ENCODE data around the gene HLA-E. TPM values are rescaled to one million over a fixed set of nuclear protein-coding genes. Genes with fewer than 3 reads are reported as not detected.
A peak's percentile ranks its signal among the peaks of the same experiment; 100 is the strongest.

Gene HLA-E
- total and polyA plus RNA-seq, 4 donors, result 502 to 1,209 (median 614) TPM

- Histone ChIP-seq H3K4me3 (no peak overlapping the region), H3K27ac (ENCODE audit: low read depth in 1 of 2, low read length in 1 of 2) (peak overlapping the region in 1 of 2 donors; percentile 45), H3K27me3 (ENCODE audit: control insufficient read depth in 3 of 3, insufficient read depth in 3 of 3, low read length in 2 of 3) (peaks cover 0 to 10% (median 0%) of the 10 kb centered on the region in 3 donors), H3K36me3 (ENCODE audit: control insufficient read depth in 4 of 4, insufficient read depth in 4 of 4, low read length in 4 of 4) (no peaks in the 10 kb centered on the region), H3K9ac (ENCODE audit: insufficient read depth in 1 of 2, low read length in 2 of 2) (no peak overlapping the region), H3K4me1 (ENCODE audit: control insufficient read depth in 5 of 5, insufficient read depth in 5 of 5, low read length in 5 of 5) (no peaks in the 10 kb centered on the region), H3K9me3 (ENCODE audit: control insufficient read depth in 4 of 4, insufficient read depth in 3 of 4, low read length in 3 of 4) (no peaks in the 10 kb centered on the region)
- ATAC-seq (ENCODE audit: insufficient read depth, low FRiP score) (no peak), DNase-seq (no peak)
- TF ChIP-seq CTCF (IDR thresholded peaks at IDR 0.05; ENCODE audit: control extremely low read depth, extremely low read depth), result no peak
- WGBS, 2 donors, result 86% methylated on average over 5 of the region's 5 CpGs
Observed at GRCh38 chr6:30507849-30508827, 18.8 kb downstream of the HLA-E start.

- Histone ChIP-seq H3K4me1 (ENCODE audit: control insufficient read depth in 5 of 5, insufficient read depth in 5 of 5, low read length in 5 of 5) (no peaks in the 10 kb centered on the region), H3K9me3 (ENCODE audit: control insufficient read depth in 4 of 4, insufficient read depth in 3 of 4, low read length in 3 of 4) (no peaks in the 10 kb centered on the region), H3K27ac (ENCODE audit: low read depth in 1 of 2, low read length in 1 of 2) (peak overlapping the region in 1 of 2 donors; percentile 45), H3K27me3 (ENCODE audit: control insufficient read depth in 3 of 3, insufficient read depth in 3 of 3, low read length in 2 of 3) (peaks cover 0 to 14% (median 0%) of the 10 kb centered on the region in 3 donors), H3K36me3 (ENCODE audit: control insufficient read depth in 4 of 4, insufficient read depth in 4 of 4, low read length in 4 of 4) (no peaks in the 10 kb centered on the region), H3K9ac (ENCODE audit: insufficient read depth in 1 of 2, low read length in 2 of 2) (no peak overlapping the region), H3K4me3 (no peak overlapping the region)
- TF ChIP-seq CTCF (IDR thresholded peaks at IDR 0.05; ENCODE audit: control extremely low read depth, extremely low read depth), result no peak
- ATAC-seq (ENCODE audit: insufficient read depth, low FRiP score), result no peak
- 15 to 25% methylated on average over 5 of the region's 5 CpGs for WGBS, 2 donors
- DNase-seq, result no peak
Observed at GRCh38 chr6:30508890-30509736, 19.8 kb downstream of the HLA-E start.

- H3K4me1 ChIP-seq (ENCODE audit: control insufficient read depth in 5 of 5, insufficient read depth in 5 of 5, low read length in 5 of 5), result no peaks in the 10 kb centered on the region
- H3K36me3 ChIP-seq (ENCODE audit: control insufficient read depth in 4 of 4, insufficient read depth in 4 of 4, low read length in 4 of 4), result no peaks in the 10 kb centered on the region
- no peaks in the 10 kb centered on the region for H3K9me3 ChIP-seq (ENCODE audit: control insufficient read depth in 4 of 4, insufficient read depth in 3 of 4, low read length in 3 of 4)
- ATAC-seq (ENCODE audit: insufficient read depth, low FRiP score) (no peak), DNase-seq (no peak)
- no peak overlapping the region for H3K27ac ChIP-seq (ENCODE audit: low read depth in 1 of 2, low read length in 1 of 2)
- no peak for TF ChIP-seq CTCF (IDR thresholded peaks at IDR 0.05; ENCODE audit: control extremely low read depth, extremely low read depth)
- H3K9ac ChIP-seq (ENCODE audit: insufficient read depth in 1 of 2, low read length in 2 of 2), result no peak overlapping the region
- H3K27me3 ChIP-seq (ENCODE audit: control insufficient read depth in 3 of 3, insufficient read depth in 3 of 3, low read length in 2 of 3), result peaks cover 0 to 14% (median 0%) of the 10 kb centered on the region in 3 donors
- H3K4me3 ChIP-seq, result no peak overlapping the region
- 86 to 87% methylated on average over 10 of the region's 10 CpGs for WGBS, 2 donors
Observed at GRCh38 chr6:30510419-30511168, 21.3 kb downstream of the HLA-E start.

All from lung (tissue), 12 donors.